K562 (cell line): ENCODE measurements around the gene PTPRB. TPM values are rescaled to one million over a fixed set of nuclear protein-coding genes. Genes with fewer than 3 reads are reported as not detected.

Experiments used
- AFF4 ChIP-seq: sonication (generic); formaldehyde crosslinking; IDR thresholded peaks from 2 replicates; pipeline ENCODE4 v1.8.0; 2023; ENCODE audit warnings: mild to moderate bottlenecking, missing genetic modification reagents
- CAMTA2 ChIP-seq: fragments of 250-450 bp; sonication (Bioruptor Pico); conservative IDR thresholded peaks from 2 replicates; pipeline ENCODE4 v1.5.1; 2022
- CBX1 ChIP-seq: sonication (generic); IDR thresholded peaks from 2 replicates; pipeline ENCODE4 v1.6.1; 2016; ENCODE audit warnings: antibody characterized with exemption, low read depth, mild to moderate bottlenecking
- CREB1 ChIP-seq, 2 experiments: sonication (generic) in 1 of 2; formaldehyde crosslinking in 1 of 2; IDR thresholded peaks; 2 replicates each; pipeline versions ENCODE4 v1.6.1 to v1.8.0; 2012 to 2022; ENCODE audit warnings: inconsistent platforms in 1 of 2, mild to moderate bottlenecking in 1 of 2, missing genetic modification reagents in 1 of 2, moderate library complexity in 1 of 2
- DNMT1 ChIP-seq: fragments of 450-650 bp; IDR thresholded peaks from 2 replicates; pipeline ENCODE4 v1.6.1; 2016; ENCODE audit warnings: antibody characterized with exemption, mild to moderate bottlenecking
- EZH2 ChIP-seq: IDR thresholded peaks from 2 replicates; pipeline ENCODE4 v1.6.1; 2012; ENCODE audit warnings: low read depth, mild to moderate bottlenecking, inconsistent platforms, low read length, borderline replicate concordance
- ILF3 ChIP-seq: fragments of 450-650 bp; IDR thresholded peaks from 2 replicates; pipeline ENCODE4 v1.6.1; 2018; ENCODE audit warnings: antibody characterized with exemption, mild to moderate bottlenecking, moderate library complexity, borderline replicate concordance
- KDM1A ChIP-seq, 2 experiments: fragments of 450-650 bp; IDR thresholded peaks; 2 replicates each; pipeline ENCODE4 v1.6.1; 2016; ENCODE audit warnings: mild to moderate bottlenecking in 2 of 2
- MED1 ChIP-seq: sonication (generic); formaldehyde crosslinking; IDR thresholded peaks from 2 replicates; pipeline ENCODE4 v1.8.1; 2023; ENCODE audit warnings: missing genetic modification reagents, borderline replicate concordance
- MEIS2 ChIP-seq: fragments of 450-650 bp; IDR thresholded peaks from 2 replicates; pipeline ENCODE4 v1.6.1; 2014; ENCODE audit warnings: mild to moderate bottlenecking; ENCODE audit not compliant: partially characterized antibody
- POLR2B ChIP-seq: fragments of 450-650 bp; IDR thresholded peaks from 2 replicates; pipeline ENCODE4 v1.6.1; 2018; ENCODE audit warnings: low read depth; ENCODE audit not compliant: partially characterized antibody
- PYGO2 ChIP-seq: fragments of 450-650 bp; IDR thresholded peaks from 2 replicates; pipeline ENCODE4 v1.6.1; 2016; ENCODE audit warnings: mild to moderate bottlenecking, missing genetic modification characterization, moderate library complexity, missing compliant biosample characterization
- RUNX1 ChIP-seq: sonication (generic); IDR thresholded peaks from 2 replicates; pipeline ENCODE4 v1.6.1; 2016; ENCODE audit warnings: antibody characterized with exemption, low read depth
- SAFB ChIP-seq: fragments of 200-400 bp; formaldehyde crosslinking; IDR thresholded peaks from 2 replicates; pipeline ENCODE4 v1.6.1; 2017; ENCODE audit warnings: low read depth, low read length, borderline replicate concordance
- TAF7 ChIP-seq: fragments of 450-650 bp; IDR thresholded peaks from 2 replicates; pipeline ENCODE4 v1.6.1; 2016; ENCODE audit warnings: missing genetic modification characterization, missing compliant biosample characterization
- USF1 ChIP-seq: sonication (generic); formaldehyde crosslinking; IDR thresholded peaks from 2 replicates; pipeline ENCODE4 v1.9.0; 2022; ENCODE audit warnings: mild to moderate bottlenecking, missing genetic modification reagents
- ZBED1 ChIP-seq: IDR thresholded peaks from 2 replicates; pipeline ENCODE4 v1.6.1; 2014
- ZNF431 ChIP-seq: sonication (generic); formaldehyde crosslinking; IDR thresholded peaks from 2 replicates; pipeline ENCODE4 v1.8.0; 2022; ENCODE audit warnings: mild to moderate bottlenecking, missing genetic modification reagents
- polyA plus RNA-seq, 8 experiments: library from polyadenylated mRNA; depleted of rRNA in 4 of 8; stranded (reverse) in 5 of 8; unstranded in 3 of 8; fragments of >200 nt; fragmentation: Nextera tagmentation in 2 of 8; fragmentation: Illumina TruSeq in 1 of 8; extraction: Ambion mirVana in 2 of 8; extraction: Trizol in 1 of 8; gene quantifications; 2 replicates each; pipeline versions ENCODE4 v1.2.1 to v1.2.3, GENCODE V29; 2011 to 2014; ENCODE audit warnings: inconsistent platforms in 1 of 8, missing spikeins in 1 of 8
- total RNA-seq, 7 experiments: library from RNA; depleted of rRNA in 6 of 7; stranded (reverse); fragments of >200 nt in 6 of 7; fragmentation: Illumina TruSeq in 2 of 7; extraction: Trizol in 2 of 7; gene quantifications; 2 replicates each; pipeline versions ENCODE4 v1.2.1 to v1.2.3, GENCODE V29; 2011 to 2021; ENCODE audit warnings: low replicate concordance in 1 of 7
- TF ChIP-seq, protein P1 (sequence below): fragments of 250-450 bp; sonication (Bioruptor Pico); IDR thresholded peaks from 2 replicates; pipeline ENCODE4 v1.4.0; 2020

Gene PTPRB
- total and polyA plus RNA-seq, 9 of the 15 experiments (the other 6 are each of a cell fraction or from before 2014, with no cell fraction given) = 0.46 to 5.9 (median 3.1) TPM

DNA sequence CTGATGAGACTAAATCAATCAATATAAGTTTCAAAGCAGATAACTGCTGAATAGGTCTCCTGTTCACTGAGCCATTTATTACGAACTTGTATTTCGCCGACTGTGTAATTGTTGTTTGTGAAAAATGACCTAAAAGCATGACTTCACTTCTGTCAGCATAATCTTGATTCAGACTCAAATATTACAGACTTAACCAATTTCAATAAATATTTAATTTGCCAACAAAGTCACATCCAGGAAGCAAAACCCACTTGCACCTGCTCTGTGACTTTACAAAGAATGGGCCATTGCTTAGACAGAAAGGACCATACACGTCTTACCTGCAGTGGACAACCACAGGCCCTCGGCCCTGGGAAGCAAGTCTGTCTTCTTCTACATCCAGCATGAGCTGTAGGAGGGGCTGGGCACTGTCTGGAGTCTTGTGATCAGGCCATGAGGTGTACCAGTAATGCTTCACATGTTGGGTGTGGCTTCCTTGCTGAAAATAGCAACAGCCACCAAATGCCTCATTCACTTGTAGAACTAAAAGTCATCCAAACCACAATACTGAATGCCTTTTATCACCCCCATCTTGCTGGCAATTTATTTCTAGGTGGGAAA, 23.5 kb upstream of the PTPRB start (continued):
- TF ChIP-seq, protein P1, sequence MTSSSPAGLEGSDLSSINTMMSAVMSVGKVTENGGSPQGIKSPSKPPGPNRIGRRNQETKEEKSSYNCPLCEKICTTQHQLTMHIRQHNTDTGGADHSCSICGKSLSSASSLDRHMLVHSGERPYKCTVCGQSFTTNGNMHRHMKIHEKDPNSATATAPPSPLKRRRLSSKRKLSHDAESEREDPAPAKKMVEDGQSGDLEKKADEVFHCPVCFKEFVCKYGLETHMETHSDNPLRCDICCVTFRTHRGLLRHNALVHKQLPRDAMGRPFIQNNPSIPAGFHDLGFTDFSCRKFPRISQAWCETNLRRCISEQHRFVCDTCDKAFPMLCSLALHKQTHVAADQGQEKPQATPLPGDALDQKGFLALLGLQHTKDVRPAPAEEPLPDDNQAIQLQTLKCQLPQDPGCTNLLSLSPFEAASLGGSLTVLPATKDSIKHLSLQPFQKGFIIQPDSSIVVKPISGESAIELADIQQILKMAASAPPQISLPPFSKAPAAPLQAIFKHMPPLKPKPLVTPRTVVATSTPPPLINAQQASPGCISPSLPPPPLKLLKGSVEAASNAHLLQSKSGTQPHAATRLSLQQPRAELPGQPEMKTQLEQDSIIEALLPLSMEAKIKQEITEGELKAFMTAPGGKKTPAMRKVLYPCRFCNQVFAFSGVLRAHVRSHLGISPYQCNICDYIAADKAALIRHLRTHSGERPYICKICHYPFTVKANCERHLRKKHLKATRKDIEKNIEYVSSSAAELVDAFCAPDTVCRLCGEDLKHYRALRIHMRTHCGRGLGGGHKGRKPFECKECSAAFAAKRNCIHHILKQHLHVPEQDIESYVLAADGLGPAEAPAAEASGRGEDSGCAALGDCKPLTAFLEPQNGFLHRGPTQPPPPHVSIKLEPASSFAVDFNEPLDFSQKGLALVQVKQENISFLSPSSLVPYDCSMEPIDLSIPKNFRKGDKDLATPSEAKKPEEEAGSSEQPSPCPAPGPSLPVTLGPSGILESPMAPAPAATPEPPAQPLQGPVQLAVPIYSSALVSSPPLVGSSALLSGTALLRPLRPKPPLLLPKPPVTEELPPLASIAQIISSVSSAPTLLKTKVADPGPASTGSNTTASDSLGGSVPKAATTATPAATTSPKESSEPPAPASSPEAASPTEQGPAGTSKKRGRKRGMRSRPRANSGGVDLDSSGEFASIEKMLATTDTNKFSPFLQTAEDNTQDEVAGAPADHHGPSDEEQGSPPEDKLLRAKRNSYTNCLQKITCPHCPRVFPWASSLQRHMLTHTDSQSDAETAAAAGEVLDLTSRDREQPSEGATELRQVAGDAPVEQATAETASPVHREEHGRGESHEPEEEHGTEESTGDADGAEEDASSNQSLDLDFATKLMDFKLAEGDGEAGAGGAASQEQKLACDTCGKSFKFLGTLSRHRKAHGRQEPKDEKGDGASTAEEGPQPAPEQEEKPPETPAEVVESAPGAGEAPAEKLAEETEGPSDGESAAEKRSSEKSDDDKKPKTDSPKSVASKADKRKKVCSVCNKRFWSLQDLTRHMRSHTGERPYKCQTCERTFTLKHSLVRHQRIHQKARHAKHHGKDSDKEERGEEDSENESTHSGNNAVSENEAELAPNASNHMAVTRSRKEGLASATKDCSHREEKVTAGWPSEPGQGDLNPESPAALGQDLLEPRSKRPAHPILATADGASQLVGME = peak; percentile 61; the same call in 1 of the 2 replicates
- TF ChIP-seq KDM1A (IDR thresholded peaks at IDR 0.05) (0 out of 4 replicates have a peak, but pooled peaks of 1 of the 2 experiments have one; percentile 12), TAF7 (tag) (no peak), USF1 (CRISPR knock-in tag) (peak; percentile 58; the same call in 1 of the 2 replicates), ZNF431 (CRISPR knock-in tag) (no peak), ZBED1 (no peak), CREB1 (IDR thresholded peaks at IDR 0.05) (no peak), CREB1 (CRISPR knock-in tag; IDR thresholded peaks at IDR 0.05) (peak; percentile 23; the same call in 1 of the 2 replicates), EZH2 (no peak), POLR2B (peak; percentile 79), MED1 (no peak), RUNX1 (no peak), MEIS2 (no peak), DNMT1 (no peak), AFF4 (CRISPR knock-in tag) (no peak), PYGO2 (tag) (0 out of 2 replicates have a peak, but pooled peaks have one; percentile 37), SAFB (no peak), CBX1 (no peak), ILF3 (no peak), CAMTA2 (CRISPR knock-in tag) (no peak; the same call in 1 of the 2 replicates)
